SK-N-SH treated with all-trans-retinoic acid at 6 μM for 48 hours (cell line): ENCODE measurements around the gene HOXD12.

Source experiments
- ARNTL ChIP-seq: fragments of 450-650 bp; formaldehyde crosslinking; IDR thresholded peaks from 2 replicates; pipeline ENCODE4 v1.5.0; 2020; ENCODE audit warnings: low read depth, mild to moderate bottlenecking, moderate library complexity, borderline replicate concordance
- CREB5 ChIP-seq: fragments of 250-450 bp; sonication (Bioruptor Pico); IDR thresholded peaks from 2 replicates; pipeline ENCODE4 v1.5.1; 2020; ENCODE audit warnings: low read depth, mild to moderate bottlenecking, moderate library complexity
- CSDC2 ChIP-seq: fragments of 250-450 bp; sonication (Bioruptor Pico); IDR thresholded peaks from 2 replicates; pipeline ENCODE4 v1.5.0; 2020; ENCODE audit warnings: mild to moderate bottlenecking, moderate library complexity
- CSRNP3 ChIP-seq: fragments of 250-450 bp; sonication (Bioruptor Pico); IDR thresholded peaks from 2 replicates; pipeline ENCODE4 v1.5.1; 2021; ENCODE audit warnings: mild to moderate bottlenecking, moderate library complexity
- ESRRG ChIP-seq: fragments of 250-450 bp; sonication (Bioruptor Pico); IDR thresholded peaks from 2 replicates; pipeline ENCODE4 v1.6.1; 2021; ENCODE audit warnings: mild to moderate bottlenecking
- GLIS3 ChIP-seq: fragments of 250-450 bp; sonication (Bioruptor Pico); IDR thresholded peaks from 2 replicates; pipeline ENCODE4 v1.5.0; 2020; ENCODE audit warnings: mild to moderate bottlenecking, moderate library complexity
- ISL1 ChIP-seq: fragments of 250-450 bp; sonication (Bioruptor Pico); IDR thresholded peaks from 2 replicates; pipeline ENCODE4 v2.1.2; 2022; ENCODE audit warnings: mild to moderate bottlenecking, moderate library complexity
- OSR1 ChIP-seq: fragments of 250-450 bp; sonication (Bioruptor Pico); IDR thresholded peaks from 2 replicates; pipeline ENCODE4 v1.8.0; 2022; ENCODE audit warnings: moderate library complexity, mild to moderate bottlenecking, inconsistent platforms
- PATZ1 ChIP-seq: fragments of 250-450 bp; sonication (Bioruptor Pico); IDR thresholded peaks from 2 replicates; pipeline ENCODE4 v1.8.0; 2020; ENCODE audit warnings: mild to moderate bottlenecking, moderate library complexity, borderline replicate concordance
- RARB ChIP-seq: fragments of 250-450 bp; sonication (Bioruptor Pico); IDR thresholded peaks from 2 replicates; pipeline ENCODE4 v1.8.0; 2021; ENCODE audit warnings: mild to moderate bottlenecking, moderate library complexity
- TSHZ2 ChIP-seq: fragments of 250-450 bp; sonication (Bioruptor Pico); IDR thresholded peaks from 2 replicates; pipeline ENCODE4 v1.5.0; 2020; ENCODE audit warnings: mild to moderate bottlenecking, moderate library complexity
- ZFP3 ChIP-seq: fragments of 250-450 bp; sonication (Bioruptor Pico); IDR thresholded peaks from 2 replicates; pipeline ENCODE4 v1.5.0; 2020; ENCODE audit warnings: mild to moderate bottlenecking, moderate library complexity

GRCh38 chr2:176138526-176138922 lies 38.9 kb downstream of the HOXD12 start:
- TF ChIP-seq ZFP3 (no peak), CSDC2 (CRISPR knock-in tag) (no peak), CSRNP3 (CRISPR knock-in tag) (no peak), ESRRG (CRISPR knock-in tag) (no peak), RARB (CRISPR knock-in tag) (no peak), TSHZ2 (no peak), ARNTL (CRISPR knock-in tag) (no peak), ISL1 (CRISPR knock-in tag) (no peak), OSR1 (CRISPR knock-in tag) (no peak), CREB5 (CRISPR knock-in tag) (no peak), GLIS3 (CRISPR knock-in tag) (no peak), PATZ1 (CRISPR knock-in tag) (no peak)
